Stimulated activated naive CD8-positive, alpha-beta T cell treated with anti-CD3 and anti-CD28 coated beads, Interleukin-15, Interleukin-2, amounts not matched to agents 100 ng/mL and 50 ng/mL, for 24 hours (primary cell): ENCODE results near the gene DNAJB11.

Experiments used
- H3K27ac Mint-ChIP-seq: one replicate; pipeline ENCODE4 v1.8.0; 2021; ENCODE audit warnings: mild to moderate bottlenecking, mixed read lengths
- H3K27me3 Mint-ChIP-seq: one replicate; pipeline ENCODE4 v1.8.0; 2021; ENCODE audit warnings: mixed read lengths
- H3K36me3 Mint-ChIP-seq: one replicate; pipeline ENCODE4 v1.8.0; 2021; ENCODE audit warnings: low read depth, mixed read lengths
- H3K4me1 Mint-ChIP-seq: one replicate; pipeline ENCODE4 v1.8.0; 2021; ENCODE audit warnings: low read depth, mixed read lengths
- H3K4me3 Mint-ChIP-seq: one replicate; pipeline ENCODE4 v1.8.0; 2021; ENCODE audit warnings: mild to moderate bottlenecking, mixed read lengths
- H3K9me3 Mint-ChIP-seq: one replicate; pipeline ENCODE4 v1.8.0; 2021; ENCODE audit warnings: mixed read lengths

The DNAJB11 gene

GRCh38 chr3:186599142-186599784 lies 28.7 kb downstream of the DNAJB11 start:
- Mint-ChIP-seq H3K9me3 (no peaks in the 10 kb centered on the region), H3K4me3 (no peak overlapping the region), H3K27ac (no peak overlapping the region), H3K4me1 (no peaks in the 10 kb centered on the region), H3K36me3 (no peaks in the 10 kb centered on the region), H3K27me3 (no peaks in the 10 kb centered on the region)

GRCh38 chr3:186599785-186600166 lies 29.3 kb downstream of the DNAJB11 start:
- Mint-ChIP-seq H3K27ac (no peak overlapping the region), H3K36me3 (no peaks in the 10 kb centered on the region), H3K4me1 (no peaks in the 10 kb centered on the region), H3K27me3 (no peaks in the 10 kb centered on the region), H3K9me3 (no peaks in the 10 kb centered on the region), H3K4me3 (no peak overlapping the region)

GRCh38 chr3:186600896-186601295 lies 30.4 kb downstream of the DNAJB11 start:
- H3K27ac Mint-ChIP-seq = no peak overlapping the region
- H3K27me3 Mint-ChIP-seq = no peaks in the 10 kb centered on the region
- H3K4me3 Mint-ChIP-seq = no peak overlapping the region
- H3K9me3 Mint-ChIP-seq = no peaks in the 10 kb centered on the region
- H3K4me1 Mint-ChIP-seq = no peaks in the 10 kb centered on the region
- H3K36me3 Mint-ChIP-seq = no peaks in the 10 kb centered on the region

- Mint-ChIP-seq H3K27me3 (no peaks in the 10 kb centered on the region), H3K36me3 (no peaks in the 10 kb centered on the region), H3K27ac (no peak overlapping the region), H3K4me3 (no peak overlapping the region), H3K9me3 (no peaks in the 10 kb centered on the region), H3K4me1 (no peaks in the 10 kb centered on the region)
Observed at GRCh38 chr3:186603159-186603558, 32.6 kb downstream of the DNAJB11 start.

- no peak overlapping the region for H3K27ac Mint-ChIP-seq
- H3K27me3 Mint-ChIP-seq = no peaks in the 10 kb centered on the region
- no peaks in the 10 kb centered on the region for H3K9me3 Mint-ChIP-seq
- no peak overlapping the region for H3K4me3 Mint-ChIP-seq
- H3K4me1 Mint-ChIP-seq = no peaks in the 10 kb centered on the region
- H3K36me3 Mint-ChIP-seq = no peaks in the 10 kb centered on the region
Observed at GRCh38 chr3:186605078-186605477, 34.6 kb downstream of the DNAJB11 start.

- H3K4me3 Mint-ChIP-seq = no peak overlapping the region
- no peaks in the 10 kb centered on the region for H3K27me3 Mint-ChIP-seq
- H3K9me3 Mint-ChIP-seq = no peaks in the 10 kb centered on the region
- H3K36me3 Mint-ChIP-seq = no peaks in the 10 kb centered on the region
- no peaks in the 10 kb centered on the region for H3K4me1 Mint-ChIP-seq
- H3K27ac Mint-ChIP-seq = no peak overlapping the region
Observed at GRCh38 chr3:186605561-186606545, 35.3 kb downstream of the DNAJB11 start.

- Mint-ChIP-seq H3K27me3 (peaks cover 8% of the 10 kb centered on the region), H3K36me3 (no peaks in the 10 kb centered on the region), H3K27ac (no peak overlapping the region), H3K4me1 (no peaks in the 10 kb centered on the region), H3K9me3 (no peaks in the 10 kb centered on the region), H3K4me3 (no peak overlapping the region)
Observed at GRCh38 chr3:186608624-186609215, 38.2 kb downstream of the DNAJB11 start.

- Mint-ChIP-seq H3K4me1 (peaks cover 2% of the 10 kb centered on the region), H3K27me3 (peaks cover 11% of the 10 kb centered on the region), H3K4me3 (no peak overlapping the region), H3K36me3 (no peaks in the 10 kb centered on the region), H3K27ac (no peak overlapping the region), H3K9me3 (no peaks in the 10 kb centered on the region)
Observed at GRCh38 chr3:186609247-186609868, 38.8 kb downstream of the DNAJB11 start.

- H3K9me3 Mint-ChIP-seq = no peaks in the 10 kb centered on the region
- H3K27ac Mint-ChIP-seq = no peak overlapping the region
- no peak overlapping the region for H3K4me3 Mint-ChIP-seq
- H3K4me1 Mint-ChIP-seq = peaks cover 19% of the 10 kb centered on the region
- peaks cover 21% of the 10 kb centered on the region for H3K27me3 Mint-ChIP-seq
- no peaks in the 10 kb centered on the region for H3K36me3 Mint-ChIP-seq
Observed at GRCh38 chr3:186612065-186612464, 41.5 kb downstream of the DNAJB11 start.

- peaks cover 31% of the 10 kb centered on the region for H3K27me3 Mint-ChIP-seq
- no peak within 1 kb of the TSS for H3K27ac Mint-ChIP-seq
Observed at GRCh38 chr3:186612721-186613636, 42.5 kb downstream of the DNAJB11 start, which contains the start of gene AHSG. AHSG (plus strand) TSS chr3:186613060; CDS start chr3:186613142, 82 bp downstream.

GRCh38 chr3:186613637-186614265 lies 43.2 kb downstream of the DNAJB11 start:
- Mint-ChIP-seq H3K36me3 (no peaks in the 10 kb centered on the region), H3K4me1 (peaks cover 21% of the 10 kb centered on the region), H3K27ac (no peak overlapping the region), H3K27me3 (peaks cover 38% of the 10 kb centered on the region), H3K9me3 (no peaks in the 10 kb centered on the region), H3K4me3 (no peak overlapping the region)

More at GRCh38 chr3:186612721-186613636, 42.5 kb downstream of the DNAJB11 start, which contains the start of gene AHSG:
- Mint-ChIP-seq H3K9me3 (no peaks in the 10 kb centered on the region), H3K4me1 (peaks cover 21% of the 10 kb centered on the region), H3K36me3 (no peaks in the 10 kb centered on the region), H3K4me3 (no peak within 1 kb of the TSS)

- H3K4me3 Mint-ChIP-seq = peak overlapping the region; percentile 47
- no peaks in the 10 kb centered on the region for H3K36me3 Mint-ChIP-seq
- peaks cover 21% of the 10 kb centered on the region for H3K4me1 Mint-ChIP-seq
- peak overlapping the region; percentile 71 for H3K27ac Mint-ChIP-seq
- H3K27me3 Mint-ChIP-seq = peaks cover 39% of the 10 kb centered on the region
- no peaks in the 10 kb centered on the region for H3K9me3 Mint-ChIP-seq
Observed at GRCh38 chr3:186614266-186614596, 43.7 kb downstream of the DNAJB11 start.

- Mint-ChIP-seq H3K4me1 (peaks cover 21% of the 10 kb centered on the region), H3K27me3 (peaks cover 39% of the 10 kb centered on the region), H3K9me3 (no peaks in the 10 kb centered on the region), H3K36me3 (no peaks in the 10 kb centered on the region), H3K4me3 (peak overlapping the region; percentile 47), H3K27ac (peak overlapping the region; percentile 71)
Observed at GRCh38 chr3:186614597-186615483, 44.3 kb downstream of the DNAJB11 start.
